Mucosa of gallbladder (tissue), 1 donor: ENCODE measurements around the gene STAC3. TPM values are rescaled to one million over a fixed set of nuclear protein-coding genes. Genes with fewer than 3 reads are reported as not detected.
"Not testable (repeated sequence)": the region's sequence is repeated elsewhere in the genome, so short reads cannot be mapped to it uniquely, and the experiment has no call there.

Experiments
- DNase-seq: peaks from one replicate; pipeline ENCODE4 v3.0.0-alpha.2; 2020; ENCODE audit warnings: low spot score
- total RNA-seq: library from RNA; stranded (reverse); gene quantifications from one replicate; pipeline ENCODE4 v1.2.1, GENCODE V29; 2021
- donor health status: DM: no; HTN: no; CAD: no.

STAC3 gene
- 3.6 TPM for total RNA-seq

GRCh38 chr12:57250956-57251355 lies at the start of gene STAC3:
Gene STAC3, minus strand, starts transcription at chr12:57251187. Its CDS starts 1,551 bp downstream, at chr12:57249636.
- DNase-seq = no peak

- no peak for DNase-seq
Measured at GRCh38 chr12:57299514-57300016, 48.6 kb upstream of the STAC3 start.

GRCh38 chr12:57296291-57296690 lies 45.3 kb upstream of the STAC3 start:
- DNase-seq = no peak

GRCh38 chr12:57282073-57282472 lies 31.1 kb upstream of the STAC3 start:
- DNase-seq = not testable (repeated sequence)

GRCh38 chr12:57280211-57281062 lies 29.4 kb upstream of the STAC3 start:
- peak; percentile 62 for DNase-seq

- DNase-seq = no peak
Measured at GRCh38 chr12:57278465-57279381, 27.7 kb upstream of the STAC3 start.

GRCh38 chr12:57276935-57277563 lies 26.1 kb upstream of the STAC3 start:
- DNase-seq = no peak

GRCh38 chr12:57276233-57276632 lies 25.2 kb upstream of the STAC3 start:
- not testable (repeated sequence) for DNase-seq

- DNase-seq = no peak
Measured at GRCh38 chr12:57273516-57273915, 22.5 kb upstream of the STAC3 start.

- DNase-seq = no peak
Measured at GRCh38 chr12:57272337-57273151, 21.6 kb upstream of the STAC3 start.

- DNase-seq = no peak
Measured at GRCh38 chr12:57270966-57271470, 20.0 kb upstream of the STAC3 start.

- no peak for DNase-seq
Measured at GRCh38 chr12:57268264-57268663, 17.3 kb upstream of the STAC3 start.

GRCh38 chr12:57266681-57267080 lies 15.7 kb upstream of the STAC3 start:
- DNase-seq = no peak

GRCh38 chr12:57263096-57263495 lies 12.1 kb upstream of the STAC3 start:
- DNase-seq = no peak

- DNase-seq = no peak
Measured at GRCh38 chr12:57262126-57262822, 11.3 kb upstream of the STAC3 start.

- DNase-seq = no peak
Measured at GRCh38 chr12:57261428-57261865, 10.5 kb upstream of the STAC3 start.

GRCh38 chr12:57260366-57260765 lies 9.4 kb upstream of the STAC3 start:
- no peak for DNase-seq

GRCh38 chr12:57258977-57259970 lies 8.3 kb upstream of the STAC3 start:
- no peak for DNase-seq

- DNase-seq = no peak
Measured at GRCh38 chr12:57255916-57256315, 4.9 kb upstream of the STAC3 start.
